ENCODE data around the gene PHEX.

DNA sequence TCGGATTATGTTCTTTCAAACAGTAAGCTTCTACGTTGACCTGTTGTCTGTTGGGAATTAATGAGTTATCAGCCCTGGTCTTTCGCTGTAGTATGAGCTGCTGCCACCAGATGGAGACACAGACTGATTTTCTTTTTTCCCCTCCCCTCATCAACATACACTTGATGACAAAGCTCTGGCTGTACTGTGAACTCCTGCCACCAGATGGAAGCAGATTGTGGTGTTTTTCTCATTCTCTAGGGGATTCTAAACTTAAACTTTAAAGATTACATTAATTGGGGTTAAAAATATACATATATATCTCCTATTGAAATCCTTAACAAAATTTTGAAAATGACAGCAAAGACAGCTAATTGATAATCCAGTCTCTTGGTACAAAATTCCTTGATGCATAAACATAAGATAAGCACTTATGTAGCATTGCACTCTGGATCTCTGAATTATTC lies 46.8 kb upstream of the PHEX start:
- TF ChIP-seq, protein P1, sequence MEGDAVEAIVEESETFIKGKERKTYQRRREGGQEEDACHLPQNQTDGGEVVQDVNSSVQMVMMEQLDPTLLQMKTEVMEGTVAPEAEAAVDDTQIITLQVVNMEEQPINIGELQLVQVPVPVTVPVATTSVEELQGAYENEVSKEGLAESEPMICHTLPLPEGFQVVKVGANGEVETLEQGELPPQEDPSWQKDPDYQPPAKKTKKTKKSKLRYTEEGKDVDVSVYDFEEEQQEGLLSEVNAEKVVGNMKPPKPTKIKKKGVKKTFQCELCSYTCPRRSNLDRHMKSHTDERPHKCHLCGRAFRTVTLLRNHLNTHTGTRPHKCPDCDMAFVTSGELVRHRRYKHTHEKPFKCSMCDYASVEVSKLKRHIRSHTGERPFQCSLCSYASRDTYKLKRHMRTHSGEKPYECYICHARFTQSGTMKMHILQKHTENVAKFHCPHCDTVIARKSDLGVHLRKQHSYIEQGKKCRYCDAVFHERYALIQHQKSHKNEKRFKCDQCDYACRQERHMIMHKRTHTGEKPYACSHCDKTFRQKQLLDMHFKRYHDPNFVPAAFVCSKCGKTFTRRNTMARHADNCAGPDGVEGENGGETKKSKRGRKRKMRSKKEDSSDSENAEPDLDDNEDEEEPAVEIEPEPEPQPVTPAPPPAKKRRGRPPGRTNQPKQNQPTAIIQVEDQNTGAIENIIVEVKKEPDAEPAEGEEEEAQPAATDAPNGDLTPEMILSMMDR (IDR thresholded peaks at IDR 0.05; ENCODE audit: low read depth, low read length) = peak; percentile 96
- no peak for TF ChIP-seq EZH2phosphoT487 (IDR thresholded peaks at IDR 0.05; ENCODE audit: low read depth)

Measured in OCI-LY3 (cell line).